ENCODE measurements around the gene CNTFR. TPM values are rescaled to one million over a fixed set of nuclear protein-coding genes. Genes with fewer than 3 reads are reported as not detected.

CNTFR gene
- polyA plus RNA-seq, 1 donor (not counting 4 experiments of a cell fraction or from before 2014, with no cell fraction given): 0.42 TPM

DNA sequence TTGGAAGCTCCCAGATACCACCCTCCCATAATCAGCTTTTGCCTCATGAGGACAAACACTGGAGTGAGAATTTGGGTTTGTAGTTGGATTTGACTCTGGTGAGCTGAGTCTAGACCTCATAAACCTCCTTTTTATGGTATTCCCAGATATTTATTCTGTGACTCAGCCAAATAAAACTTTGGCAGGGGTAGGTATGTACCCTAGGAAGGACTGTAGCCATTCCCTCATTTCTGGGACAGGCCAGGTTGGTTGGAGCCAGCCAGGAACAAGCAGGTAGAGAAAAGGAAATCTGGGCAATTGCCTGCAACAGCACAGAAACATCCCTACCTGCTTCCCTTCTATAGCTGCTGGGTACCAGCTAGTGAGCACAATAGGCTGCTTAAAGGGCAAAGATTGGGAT is 86.1 kb downstream of the CNTFR start:
- H3K9me3 ChIP-seq (ENCODE audit: control insufficient read depth, low read depth, low read length): no peaks in the 10 kb centered on the region
- H3K36me3 ChIP-seq (ENCODE audit: control insufficient read depth in 2 of 2, extremely low read depth in 1 of 2, insufficient read depth in 2 of 2, low read length in 2 of 2): no peaks in the 10 kb centered on the region
- H3K4me2 ChIP-seq (ENCODE audit: control insufficient read depth, extremely low read depth, insufficient read depth, low read depth, low read length): no peak overlapping the region
- TF ChIP-seq, protein P1, sequence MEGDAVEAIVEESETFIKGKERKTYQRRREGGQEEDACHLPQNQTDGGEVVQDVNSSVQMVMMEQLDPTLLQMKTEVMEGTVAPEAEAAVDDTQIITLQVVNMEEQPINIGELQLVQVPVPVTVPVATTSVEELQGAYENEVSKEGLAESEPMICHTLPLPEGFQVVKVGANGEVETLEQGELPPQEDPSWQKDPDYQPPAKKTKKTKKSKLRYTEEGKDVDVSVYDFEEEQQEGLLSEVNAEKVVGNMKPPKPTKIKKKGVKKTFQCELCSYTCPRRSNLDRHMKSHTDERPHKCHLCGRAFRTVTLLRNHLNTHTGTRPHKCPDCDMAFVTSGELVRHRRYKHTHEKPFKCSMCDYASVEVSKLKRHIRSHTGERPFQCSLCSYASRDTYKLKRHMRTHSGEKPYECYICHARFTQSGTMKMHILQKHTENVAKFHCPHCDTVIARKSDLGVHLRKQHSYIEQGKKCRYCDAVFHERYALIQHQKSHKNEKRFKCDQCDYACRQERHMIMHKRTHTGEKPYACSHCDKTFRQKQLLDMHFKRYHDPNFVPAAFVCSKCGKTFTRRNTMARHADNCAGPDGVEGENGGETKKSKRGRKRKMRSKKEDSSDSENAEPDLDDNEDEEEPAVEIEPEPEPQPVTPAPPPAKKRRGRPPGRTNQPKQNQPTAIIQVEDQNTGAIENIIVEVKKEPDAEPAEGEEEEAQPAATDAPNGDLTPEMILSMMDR (optimal IDR thresholded peaks at IDR 0.05 in 1 of 3, IDR thresholded peaks at IDR 0.05 in 1 of 3, conservative IDR thresholded peaks at IDR 0.05 in 1 of 3; ENCODE audit: extremely low read depth in 1 of 3, insufficient read depth in 2 of 3, low read length in 3 of 3): no peak
- no peak for TF ChIP-seq EZH2 (IDR thresholded peaks at IDR 0.05; ENCODE audit: low read length)
- no peaks in the 10 kb centered on the region for H3K9me1 ChIP-seq (ENCODE audit: control insufficient read depth, extremely low read depth, insufficient read depth, low read length)
- H3K27me3 ChIP-seq (ENCODE audit: control insufficient read depth, extremely low read depth, insufficient read depth, low read length): peaks cover 31% of the 10 kb centered on the region
- FAIRE-seq (no peak), DNase-seq (ENCODE audit: low read depth, low spot score) (no peak)
- peaks cover 14% of the 10 kb centered on the region for H3K4me1 ChIP-seq (ENCODE audit: control insufficient read depth, extremely low read depth, insufficient read depth, low read length)
- H3K4me3 ChIP-seq (ENCODE audit: control insufficient read depth in 2 of 3, extremely low read depth in 1 of 3, insufficient read depth in 2 of 3, low read depth in 1 of 3, low read length in 3 of 3): no peak overlapping the region
- H3K9ac ChIP-seq (ENCODE audit: control insufficient read depth, extremely low read depth, insufficient read depth, low read length): no peak overlapping the region
- peaks cover 2% of the 10 kb centered on the region for H4K20me1 ChIP-seq (ENCODE audit: control insufficient read depth, extremely low read depth, insufficient read depth, low read length)
- H3K79me2 ChIP-seq (ENCODE audit: control insufficient read depth, insufficient read depth, low read length): no peaks in the 10 kb centered on the region
- no peak overlapping the region for H2AFZ ChIP-seq (ENCODE audit: control insufficient read depth, low read length)
- no peak overlapping the region for H3K27ac ChIP-seq (ENCODE audit: control insufficient read depth, insufficient read depth, low read length)
- dilution Hi-C loops (cut with MboI; ENCODE audit: extremely low pct_ligation_motif_present, low sequenced_read_pairs): no loop called here

DNA sequence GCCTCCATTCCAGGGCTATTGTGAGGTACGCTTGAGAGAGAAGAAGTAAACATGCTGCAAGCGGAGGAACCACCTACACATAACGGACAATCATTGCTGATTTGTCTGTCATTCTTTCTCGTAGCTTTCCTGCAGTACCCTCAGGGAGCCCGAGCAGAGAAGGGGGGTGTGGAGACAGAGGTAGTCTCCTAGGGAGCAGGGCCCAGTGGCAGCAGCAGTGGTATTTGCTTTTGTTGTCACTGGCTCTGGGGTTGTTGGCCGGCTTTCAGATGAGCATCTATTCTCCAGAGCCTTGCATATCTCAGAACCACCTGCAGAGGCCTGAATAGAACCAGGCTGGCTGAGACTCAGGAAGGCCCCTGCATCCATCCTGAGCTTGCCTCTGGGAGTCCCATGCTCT is 86.6 kb downstream of the CNTFR start:
- H3K36me3 ChIP-seq (ENCODE audit: control insufficient read depth in 2 of 2, extremely low read depth in 1 of 2, insufficient read depth in 2 of 2, low read length in 2 of 2): no peaks in the 10 kb centered on the region
- no peak overlapping the region for H3K9ac ChIP-seq (ENCODE audit: control insufficient read depth, extremely low read depth, insufficient read depth, low read length)
- no peaks in the 10 kb centered on the region for H3K9me3 ChIP-seq (ENCODE audit: control insufficient read depth, low read depth, low read length)
- peaks cover 2% of the 10 kb centered on the region for H4K20me1 ChIP-seq (ENCODE audit: control insufficient read depth, extremely low read depth, insufficient read depth, low read length)
- H2AFZ ChIP-seq (ENCODE audit: control insufficient read depth, low read length): no peak overlapping the region
- DNase-seq (ENCODE audit: low read depth, low spot score): no peak
- no peaks in the 10 kb centered on the region for H3K9me1 ChIP-seq (ENCODE audit: control insufficient read depth, extremely low read depth, insufficient read depth, low read length)
- no peak overlapping the region for H3K4me2 ChIP-seq (ENCODE audit: control insufficient read depth, extremely low read depth, insufficient read depth, low read depth, low read length)
- TF ChIP-seq, protein P1 (optimal IDR thresholded peaks at IDR 0.05 in 1 of 3, IDR thresholded peaks at IDR 0.05 in 1 of 3, conservative IDR thresholded peaks at IDR 0.05 in 1 of 3; ENCODE audit: extremely low read depth in 1 of 3, insufficient read depth in 2 of 3, low read length in 3 of 3): no peak
- no peak for TF ChIP-seq EZH2 (IDR thresholded peaks at IDR 0.05; ENCODE audit: low read length)
- H3K4me1 ChIP-seq (ENCODE audit: control insufficient read depth, extremely low read depth, insufficient read depth, low read length): peaks cover 14% of the 10 kb centered on the region
- no peak overlapping the region for H3K27ac ChIP-seq (ENCODE audit: control insufficient read depth, insufficient read depth, low read length)
- dilution Hi-C loops (cut with MboI; ENCODE audit: extremely low pct_ligation_motif_present, low sequenced_read_pairs): no loop called here
- H3K4me3 ChIP-seq (ENCODE audit: control insufficient read depth in 2 of 3, extremely low read depth in 1 of 3, insufficient read depth in 2 of 3, low read depth in 1 of 3, low read length in 3 of 3): no peak overlapping the region
- no peak for FAIRE-seq
- no peaks in the 10 kb centered on the region for H3K79me2 ChIP-seq (ENCODE audit: control insufficient read depth, insufficient read depth, low read length)
- peaks cover 31% of the 10 kb centered on the region for H3K27me3 ChIP-seq (ENCODE audit: control insufficient read depth, extremely low read depth, insufficient read depth, low read length)
